HG03460 (cell line): Measurements from ENCODE around the gene NPC2.

Experiments
- ATAC-seq: cut with Tn5 transposase; IDR thresholded peaks from one replicate; pipeline ENCODE4 v1.9.1; 2021; ENCODE audit not compliant: unreplicated experiment

NPC2 gene

GRCh38 chr14:74503291-74503937, 10.3 kb upstream of the NPC2 start:
- ATAC-seq: no peak

GRCh38 chr14:74502236-74503019, 9.3 kb upstream of the NPC2 start:
- no peak for ATAC-seq

GRCh38 chr14:74501691-74502090, 8.6 kb upstream of the NPC2 start:
- ATAC-seq: no peak

DNA sequence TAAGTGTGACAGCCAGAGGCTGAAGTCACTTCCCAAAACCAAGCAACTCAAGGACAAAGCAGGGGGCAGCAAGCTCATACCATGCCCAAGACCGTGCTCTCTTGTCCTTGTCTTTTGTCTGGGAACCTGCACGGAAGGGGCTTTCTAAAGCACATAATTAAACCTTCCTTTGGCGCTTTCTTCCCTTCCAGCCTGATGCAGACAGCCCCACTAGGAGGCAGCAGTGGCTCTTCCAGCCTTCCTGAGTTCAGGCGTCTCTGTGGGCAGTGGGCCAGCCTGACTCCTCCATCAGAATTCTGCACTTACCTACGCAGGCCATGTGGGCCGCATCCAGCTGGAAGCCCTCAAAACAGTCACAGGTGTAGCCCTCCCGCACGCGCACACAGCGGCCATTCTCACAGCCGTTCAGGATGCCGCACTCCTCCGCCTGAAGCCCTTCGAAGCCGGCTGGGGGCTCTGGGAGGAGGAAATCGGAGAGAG, 8.1 kb upstream of the NPC2 start:
- ATAC-seq: no peak

- no peak for ATAC-seq
Observed at GRCh38 chr14:74500417-74501134, 7.5 kb upstream of the NPC2 start.

DNA sequence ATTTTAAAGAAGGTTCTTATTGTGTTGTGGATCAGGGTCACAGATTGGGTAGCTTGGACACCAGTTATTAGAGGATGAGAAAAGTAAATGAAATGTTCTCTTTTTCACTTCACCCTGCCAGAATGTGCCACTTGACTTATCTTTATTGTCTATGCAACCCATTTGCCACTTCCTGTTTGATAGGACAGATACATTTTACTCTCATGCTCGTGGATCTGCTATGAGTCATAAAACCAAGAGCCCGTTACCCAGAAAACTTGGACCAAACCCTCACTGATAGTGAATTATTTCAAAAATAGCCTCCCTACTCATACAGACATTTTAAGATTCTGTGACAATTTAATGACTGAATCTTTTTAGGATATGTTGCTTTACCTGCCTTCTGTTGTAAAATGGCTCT, 2.3 kb upstream of the NPC2 start:
- ATAC-seq: no peak

GRCh38 chr14:74493343-74494261, 497 bp upstream of the NPC2 start, which contains the start of gene ISCA2:
ISCA2 (plus strand) TSS chr14:74493765; CDS start chr14:74493775, 10 bp downstream.
- peak; percentile 86 for ATAC-seq

- no peak for ATAC-seq
Observed at GRCh38 chr14:74491956-74492775, 939 bp downstream of the NPC2 start.

- no peak for ATAC-seq
Observed at GRCh38 chr14:74490486-74490885, 2.6 kb downstream of the NPC2 start.

DNA sequence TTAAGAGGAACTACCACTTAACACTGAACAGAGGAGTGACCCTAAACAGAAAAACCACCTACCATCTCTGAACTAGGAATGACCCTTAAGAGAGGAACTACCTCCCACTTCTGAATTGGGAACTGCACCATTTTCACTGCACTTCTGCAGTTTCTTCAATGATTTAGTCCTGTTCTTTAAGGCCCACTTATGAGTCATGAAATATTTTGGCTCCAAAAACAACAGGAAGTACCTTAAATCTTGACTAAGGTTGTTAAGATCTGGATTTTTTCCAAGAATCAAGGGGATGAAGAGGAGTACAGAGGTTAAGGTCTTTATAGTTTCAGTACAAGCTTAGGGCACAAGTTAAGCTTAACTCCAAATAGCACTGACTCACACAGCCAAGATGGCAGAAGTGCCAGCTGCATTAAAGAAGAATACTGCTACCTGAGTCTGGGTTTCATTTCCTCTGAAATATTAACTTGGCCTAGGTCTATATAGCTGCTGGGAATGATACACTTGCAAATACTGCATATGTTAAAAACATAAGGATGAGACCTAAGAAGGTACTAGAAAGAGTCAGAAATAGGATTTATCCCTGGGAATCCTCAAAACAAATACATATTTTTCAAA, 4.2 kb downstream of the NPC2 start:
- no peak for ATAC-seq

- no peak for ATAC-seq
Observed at GRCh38 chr14:74486164-74486563, 6.9 kb downstream of the NPC2 start.

- ATAC-seq: no peak
Observed at GRCh38 chr14:74483321-74483720, 9.8 kb downstream of the NPC2 start.

DNA sequence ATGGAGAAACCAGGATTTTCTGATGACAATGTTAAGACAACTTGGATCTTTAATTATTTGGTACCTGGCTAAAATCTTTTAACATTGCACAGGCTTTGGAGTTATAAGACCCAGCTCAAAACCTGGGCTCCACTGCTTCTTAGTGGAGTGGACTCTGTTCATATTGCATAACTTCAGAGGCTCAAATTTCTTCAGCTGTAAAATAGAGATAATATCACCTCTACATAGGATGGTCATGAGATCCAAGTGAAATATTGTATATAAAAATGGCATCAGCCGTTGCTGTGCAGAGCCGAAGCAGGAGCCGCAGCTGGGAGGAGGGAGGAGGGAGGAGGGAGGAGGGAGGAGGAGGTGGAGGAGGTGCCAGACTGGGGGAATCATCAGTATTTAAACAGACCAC, 10.5 kb downstream of the NPC2 start:
- no peak for ATAC-seq

GRCh38 chr14:74480046-74480445, 13.1 kb downstream of the NPC2 start:
- ATAC-seq: no peak

DNA sequence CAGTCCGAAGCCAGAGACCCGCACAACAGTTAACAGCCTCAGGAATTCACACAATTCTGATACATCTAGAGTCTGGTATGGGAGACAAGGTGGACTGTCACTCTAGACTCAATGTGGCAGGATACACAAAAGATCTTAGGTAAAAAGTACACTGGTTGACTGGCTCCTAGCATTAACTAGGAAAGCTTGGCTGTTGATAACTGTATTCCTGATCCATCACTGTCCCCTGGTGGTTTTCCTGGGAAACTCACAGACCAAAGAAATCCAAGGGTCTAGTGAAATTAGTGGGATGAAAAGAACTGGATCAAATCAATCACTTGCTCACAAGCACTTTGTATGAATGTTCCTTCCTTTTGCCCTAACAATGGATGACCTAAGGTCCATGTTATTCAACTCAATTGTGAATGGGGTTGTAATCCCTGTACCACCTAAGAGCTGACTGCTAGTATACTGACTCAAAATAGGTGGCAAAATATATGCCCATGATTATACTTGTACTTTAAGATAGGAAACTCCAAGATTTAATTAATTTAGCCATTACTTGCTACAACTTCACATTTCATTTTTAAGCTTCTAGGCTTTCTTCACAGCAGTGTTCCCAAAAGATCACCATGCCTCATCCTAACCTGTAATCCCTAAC, 14.0 kb downstream of the NPC2 start:
- no peak for ATAC-seq

- ATAC-seq: no peak
Observed at GRCh38 chr14:74476607-74477006, 16.5 kb downstream of the NPC2 start.

DNA sequence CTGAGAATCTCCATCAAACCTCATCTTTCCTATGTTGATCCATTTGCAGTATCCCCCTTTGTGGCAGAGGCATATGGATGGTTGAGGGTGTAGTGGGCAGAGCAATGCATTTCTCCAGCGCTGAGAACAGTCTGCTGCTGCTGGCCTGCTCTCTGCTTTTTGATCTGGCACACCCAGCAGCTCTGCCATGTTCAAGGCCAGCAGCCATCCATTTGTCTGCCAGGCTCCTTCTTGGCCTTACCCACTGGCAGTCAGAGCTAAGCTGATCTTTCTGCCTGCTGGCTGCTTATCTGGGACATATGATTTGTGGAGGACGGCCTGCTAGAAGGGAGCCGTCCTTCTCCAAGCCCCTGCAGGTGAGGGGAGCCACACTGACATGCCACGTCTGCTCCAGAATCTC, 17.0 kb downstream of the NPC2 start:
- no peak for ATAC-seq

DNA sequence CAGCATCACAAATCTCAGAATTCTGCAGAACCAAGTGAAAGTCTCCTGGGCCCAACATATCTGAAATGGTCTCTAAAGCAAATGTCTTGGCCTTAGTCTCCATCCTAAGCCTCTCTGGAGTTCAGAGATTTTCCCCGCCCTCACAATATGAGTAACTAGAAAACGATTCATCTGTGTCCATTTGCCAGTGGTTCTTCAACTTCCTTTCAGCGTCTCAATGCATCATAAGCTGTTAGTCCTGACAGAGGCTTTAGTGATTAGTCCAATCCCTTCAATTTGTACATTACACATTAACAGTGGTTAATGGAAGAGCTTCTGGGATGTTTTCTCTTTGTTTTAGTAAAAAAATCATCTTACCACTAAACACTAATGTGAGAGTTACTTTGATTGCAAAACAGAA, 17.4 kb downstream of the NPC2 start:
- ATAC-seq: no peak

- ATAC-seq: no peak
Observed at GRCh38 chr14:74474376-74474775, 18.7 kb downstream of the NPC2 start.
